IMR-90 (cell line): ENCODE results near the gene KLHL25. TPM values are rescaled to one million over a fixed set of nuclear protein-coding genes. Genes with fewer than 3 reads are reported as not detected.

Experiments used
- ATAC-seq: fragments of 200-7000 bp; cut with Tn5 transposase; 2 replicates; pipeline ENCODE4 v1.9.1; 2020; ENCODE audit warnings: low read depth, mild to moderate bottlenecking, moderate library complexity
- BruUV-seq: library from RNA; stranded (reverse); fragments of 400-500 nt; replicated peaks from 2 replicates; lab custom pipeline; 2021; lab: Mats Ljungman, UMichigan
- CTCF ChIA-PET: fragments of 300-600 bp; formaldehyde crosslinking; extraction: SDS; loops from one replicate; lab custom pipeline; 2021; ENCODE audit warnings: antibody characterized with exemption; lab: Yijun Ruan, JAX
- POLR2A ChIA-PET: fragments of 300-600 bp; sonication (Branson Sonifier 250); formaldehyde crosslinking; loops from one replicate; lab custom pipeline; 2022; ENCODE audit warnings: antibody characterized with exemption; ENCODE audit not compliant: unreplicated experiment; lab: Charles Lee
- DNase-seq: peaks from one replicate; pipeline ENCODE4 v3.0.0; 2013
- H2AFZ ChIP-seq: replicated peaks from 2 replicates; pipeline ENCODE3; 2013; ENCODE audit warnings: low read length, mild to moderate bottlenecking; ENCODE audit not compliant: poor library complexity
- H2AK5ac ChIP-seq: 2 replicates; pipeline ENCODE4 v1.6.1; 2013; ENCODE audit warnings: low read depth, low read length, inconsistent platforms
- H2AK9ac ChIP-seq: replicated peaks from 2 replicates; pipeline ENCODE3; 2013; ENCODE audit warnings: mild to moderate bottlenecking, low read depth, low read length, moderate library complexity; ENCODE audit not compliant: poor library complexity
- H2BK120ac ChIP-seq: 2 replicates; pipeline ENCODE4 v1.6.1; 2013; ENCODE audit warnings: low read depth, low read length, inconsistent platforms
- H2BK15ac ChIP-seq: 3 replicates; pipeline ENCODE4 v1.6.1; 2013; ENCODE audit warnings: low read depth, low read length, inconsistent platforms
- H2BK20ac ChIP-seq: 2 replicates; pipeline ENCODE4 v1.6.1; 2013; ENCODE audit warnings: low read depth, mild to moderate bottlenecking, inconsistent platforms, low read length, moderate library complexity
- H2BK5ac ChIP-seq: 2 replicates; pipeline ENCODE4 v1.6.1; 2013; ENCODE audit warnings: mild to moderate bottlenecking, low read depth, low read length, inconsistent platforms; ENCODE audit not compliant: poor library complexity, severe bottlenecking
- H3K14ac ChIP-seq: replicated peaks from 2 replicates; pipeline ENCODE4 v1.6.1; 2013; ENCODE audit warnings: low read depth, low read length, inconsistent platforms
- H3K18ac ChIP-seq: 2 replicates; pipeline ENCODE4 v1.6.1; 2013; ENCODE audit warnings: low read depth, low read length, control low read depth
- H3K23ac ChIP-seq: 2 replicates; pipeline ENCODE4 v1.6.1; 2013; ENCODE audit warnings: low read depth, low read length, inconsistent platforms
- H3K27ac ChIP-seq: 2 replicates; pipeline ENCODE4 v1.5.1; 2013; ENCODE audit warnings: mild to moderate bottlenecking, control low read depth, low read length; ENCODE audit not compliant: insufficient read depth
- H3K27me3 ChIP-seq: 2 replicates; pipeline ENCODE4 v1.6.1; 2013; ENCODE audit warnings: low read length; ENCODE audit not compliant: control insufficient read depth, insufficient read depth
- H3K36me3 ChIP-seq: 2 replicates; pipeline ENCODE4 v1.6.1; 2013; ENCODE audit warnings: low read length, mixed read lengths; ENCODE audit not compliant: control insufficient read depth, insufficient read depth
- H3K4ac ChIP-seq: 2 replicates; pipeline ENCODE4 v1.6.1; 2013; ENCODE audit warnings: low read depth, low read length, inconsistent platforms
- H3K4me1 ChIP-seq: 2 replicates; pipeline ENCODE4 v1.6.1; 2013; ENCODE audit warnings: low read length, mixed read lengths; ENCODE audit not compliant: control insufficient read depth, insufficient read depth
- H3K4me2 ChIP-seq: 2 replicates; pipeline ENCODE4 v1.6.1; 2013; ENCODE audit warnings: low read depth, mild to moderate bottlenecking, control low read depth, low read length, moderate library complexity
- H3K4me3 ChIP-seq: 2 replicates; pipeline ENCODE4 v1.5.1; 2013; ENCODE audit warnings: low read depth, mild to moderate bottlenecking, control low read depth, low read length, moderate library complexity; ENCODE audit not compliant: insufficient read depth
- H3K56ac ChIP-seq: 2 replicates; pipeline ENCODE4 v1.6.1; 2013; ENCODE audit warnings: low read length, inconsistent platforms; ENCODE audit not compliant: insufficient read depth; ENCODE audit errors: extremely low read depth
- H3K79me1 ChIP-seq, 2 experiments: 2 replicates each; pipeline ENCODE4 v1.6.1; 2013; ENCODE audit warnings: low read length in 2 of 2, inconsistent platforms in 1 of 2, low read depth in 1 of 2
- H3K9ac ChIP-seq: 2 replicates; pipeline ENCODE4 v1.6.1; 2013; ENCODE audit warnings: low read depth, low read length, control low read depth
- H3K9me1 ChIP-seq: 2 replicates; pipeline ENCODE4 v1.6.1; 2013; ENCODE audit warnings: low read length, inconsistent platforms; ENCODE audit not compliant: insufficient read depth
- H3K9me3 ChIP-seq: 2 replicates; pipeline ENCODE4 v1.6.1; 2013; ENCODE audit warnings: low read length; ENCODE audit not compliant: control insufficient read depth, insufficient read depth
- H4K20me1 ChIP-seq: 2 replicates; pipeline ENCODE4 v1.6.1; 2013; ENCODE audit warnings: low read length, inconsistent platforms; ENCODE audit not compliant: insufficient read depth
- H4K5ac ChIP-seq: 2 replicates; pipeline ENCODE4 v1.6.1; 2013; ENCODE audit warnings: mild to moderate bottlenecking, low read depth, low read length, control low read depth
- H4K8ac ChIP-seq, 2 experiments: 2 replicates each; pipeline ENCODE4 v1.6.1; 2013; ENCODE audit warnings: low read depth in 2 of 2, low read length in 2 of 2, control low read depth in 1 of 2, inconsistent platforms in 1 of 2
- H4K91ac ChIP-seq: 2 replicates; pipeline ENCODE4 v1.6.1; 2013; ENCODE audit warnings: low read depth, low read length, inconsistent platforms; ENCODE audit not compliant: insufficient read depth
- CHD1 ChIP-seq: IDR thresholded peaks from 2 replicates; pipeline ENCODE4 v1.6.1; 2012; ENCODE audit warnings: low read depth, low read length, improper control_type of control experiment
- MAZ ChIP-seq: IDR thresholded peaks from 2 replicates; pipeline ENCODE4 v1.6.1; 2012; ENCODE audit warnings: low read depth, mild to moderate bottlenecking, low read length, improper control_type of control experiment, moderate library complexity, borderline replicate concordance
- MXI1 ChIP-seq: IDR thresholded peaks from 2 replicates; pipeline ENCODE4 v1.6.1; 2012; ENCODE audit warnings: low read depth, mild to moderate bottlenecking, low read length, moderate library complexity, borderline replicate concordance
- POLR2A ChIP-seq: IDR thresholded peaks from 2 replicates; pipeline ENCODE4 v1.6.1; 2012; ENCODE audit warnings: mild to moderate bottlenecking, low read depth, low read length
- RAD21 ChIP-seq: IDR thresholded peaks from 2 replicates; pipeline ENCODE4 v1.6.1; 2012; ENCODE audit warnings: low read length, improper control_type of control experiment
- RCOR1 ChIP-seq: IDR thresholded peaks from 2 replicates; pipeline ENCODE4 v1.6.1; 2012; ENCODE audit warnings: mild to moderate bottlenecking, low read length, improper control_type of control experiment; ENCODE audit not compliant: insufficient replicate concordance
- WGBS, 2 experiments: methylation state at CpG; one replicate each; pipeline versions ENCODE4 v1.1.5 to v1.1.7; 2013; ENCODE audit warnings: missing lambda C conversion rate in 2 of 2; ENCODE audit not compliant: insufficient read length in 1 of 2; ENCODE audit errors: extremely low coverage in 2 of 2; 5-methylcytosine and 5-hydroxymethylcytosine counted together
- dilution Hi-C: fragments of 300-500 bp; cut with HindIII; formaldehyde crosslinking; loops from one replicate; pipeline ENCODE4 v1.14.3; 2018; ENCODE audit warnings: low sequenced_read_pairs; ENCODE audit not compliant: unreplicated experiment
- in situ Hi-C: fragments of 300-500 bp; cut with MboI; formaldehyde crosslinking; loops from 3 replicates; pipeline ENCODE4 v1.14.3; 2019; ENCODE audit warnings: low sequenced_read_pairs, inconsistent platforms, mixed read lengths
- intact Hi-C: fragments of 100-400 bp; cut with micrococcal nuclease; formaldehyde crosslinking; loops from 2 replicates; pipeline ENCODE4 v1.10.0; 2022
- polyA plus RNA-seq, 3 experiments: library from polyadenylated mRNA; depleted of rRNA; stranded (reverse); fragments of >200 nt; gene quantifications; 2 replicates each; pipeline ENCODE4 v1.2.3, GENCODE V29; 2012; ENCODE audit warnings: low replicate concordance in 1 of 3
- total RNA-seq: library from RNA; depleted of rRNA; stranded (reverse); fragments of >200 nt; gene quantifications from 2 replicates; pipeline ENCODE4 v1.2.3, GENCODE V29; 2012
- TF ChIP-seq, protein P1 (sequence below): conservative IDR thresholded peaks from 2 replicates; pipeline ENCODE4 v1.5.1; 2012; ENCODE audit warnings: mild to moderate bottlenecking, low read depth, low read length, improper control_type of control experiment
- TF ChIP-seq, protein P2 (sequence below): fragments of 150-350 bp; IDR thresholded peaks from 2 replicates; pipeline ENCODE4 v1.6.1; 2017; ENCODE audit warnings: mild to moderate bottlenecking, antibody characterized with exemption, low read length, low read depth

The KLHL25 gene
- total and polyA plus RNA-seq, 2 of the 4 experiments (the other 2 are of a cell fraction), result 2.7 to 5.6 TPM

DNA sequence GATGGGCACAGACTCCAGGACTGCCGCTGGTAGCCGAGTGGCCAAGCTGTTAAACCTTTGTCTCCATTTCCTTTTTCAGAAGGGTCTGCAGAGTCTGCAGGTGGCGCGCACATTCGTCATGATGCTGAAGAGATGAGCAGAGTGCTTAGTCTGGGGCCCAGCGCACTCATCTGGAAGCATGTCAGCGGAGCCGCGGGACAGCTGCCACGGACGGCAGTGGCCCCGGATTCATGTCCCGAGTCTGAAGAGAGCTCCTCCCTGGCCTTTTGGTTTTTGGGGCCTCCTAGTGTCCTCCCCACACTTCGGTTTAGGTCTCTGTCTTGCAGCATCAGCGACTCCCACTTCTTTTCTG is 42.6 kb downstream of the KLHL25 start:
- in situ Hi-C loops (no loop called here), intact Hi-C loops (no loop called here), dilution Hi-C loops (no loop called here)
- Histone ChIP-seq H3K4me2 (no peak overlapping the region), H3K4me1 (no peaks in the 10 kb centered on the region), H2AFZ (no peak overlapping the region), H3K4me3 (no peak overlapping the region), H3K23ac (no peak overlapping the region), H3K36me3 (peaks cover 7% of the 10 kb centered on the region), H3K9me3 (no peaks in the 10 kb centered on the region), H3K56ac (no peak overlapping the region), H3K27me3 (no peaks in the 10 kb centered on the region), H2AK9ac (no peak overlapping the region), H2BK15ac (no peak overlapping the region), H3K27ac (no peak overlapping the region), H2AK5ac (no peak overlapping the region), H3K9me1 (no peaks in the 10 kb centered on the region), H4K91ac (no peak overlapping the region), H4K5ac (no peak overlapping the region), H2BK5ac (no peak overlapping the region), H2BK120ac (no peak overlapping the region), H3K18ac (no peak overlapping the region), H2BK20ac (no peak overlapping the region), H3K4ac (no peak overlapping the region), H4K8ac (no peak overlapping the region), H3K14ac (no peak overlapping the region), H4K20me1 (no peaks in the 10 kb centered on the region), H3K79me1 (no peaks in the 10 kb centered on the region; a peak in 1 of 4 replicates), H3K9ac (no peak overlapping the region)
- ChIA-PET CTCF (interaction anchor here (0.8 kb wide), 1 partner anchor 10 kb away, joined by 3 read pairs; no protein-coding TSS in a partner anchor), POLR2A (no interaction called here)
- no TSS peak for BruUV-seq
- TF ChIP-seq RAD21 (no peak), MXI1 (no peak), CHD1 (no peak), POLR2A (no peak), MAZ (no peak), RCOR1 (no peak)
- TF ChIP-seq, protein P1, sequence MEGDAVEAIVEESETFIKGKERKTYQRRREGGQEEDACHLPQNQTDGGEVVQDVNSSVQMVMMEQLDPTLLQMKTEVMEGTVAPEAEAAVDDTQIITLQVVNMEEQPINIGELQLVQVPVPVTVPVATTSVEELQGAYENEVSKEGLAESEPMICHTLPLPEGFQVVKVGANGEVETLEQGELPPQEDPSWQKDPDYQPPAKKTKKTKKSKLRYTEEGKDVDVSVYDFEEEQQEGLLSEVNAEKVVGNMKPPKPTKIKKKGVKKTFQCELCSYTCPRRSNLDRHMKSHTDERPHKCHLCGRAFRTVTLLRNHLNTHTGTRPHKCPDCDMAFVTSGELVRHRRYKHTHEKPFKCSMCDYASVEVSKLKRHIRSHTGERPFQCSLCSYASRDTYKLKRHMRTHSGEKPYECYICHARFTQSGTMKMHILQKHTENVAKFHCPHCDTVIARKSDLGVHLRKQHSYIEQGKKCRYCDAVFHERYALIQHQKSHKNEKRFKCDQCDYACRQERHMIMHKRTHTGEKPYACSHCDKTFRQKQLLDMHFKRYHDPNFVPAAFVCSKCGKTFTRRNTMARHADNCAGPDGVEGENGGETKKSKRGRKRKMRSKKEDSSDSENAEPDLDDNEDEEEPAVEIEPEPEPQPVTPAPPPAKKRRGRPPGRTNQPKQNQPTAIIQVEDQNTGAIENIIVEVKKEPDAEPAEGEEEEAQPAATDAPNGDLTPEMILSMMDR, result no peak
- TF ChIP-seq, protein P2, sequence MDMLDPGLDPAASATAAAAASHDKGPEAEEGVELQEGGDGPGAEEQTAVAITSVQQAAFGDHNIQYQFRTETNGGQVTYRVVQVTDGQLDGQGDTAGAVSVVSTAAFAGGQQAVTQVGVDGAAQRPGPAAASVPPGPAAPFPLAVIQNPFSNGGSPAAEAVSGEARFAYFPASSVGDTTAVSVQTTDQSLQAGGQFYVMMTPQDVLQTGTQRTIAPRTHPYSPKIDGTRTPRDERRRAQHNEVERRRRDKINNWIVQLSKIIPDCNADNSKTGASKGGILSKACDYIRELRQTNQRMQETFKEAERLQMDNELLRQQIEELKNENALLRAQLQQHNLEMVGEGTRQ, result no peak
- DNase-seq (no peak), ATAC-seq (no peak)
- 83% methylated on average over 13 of the region's 15 CpGs; no CpG with 5 or more reads in 1 of the 2 experiments for WGBS, 2 experiments
